IgD-negative memory B cell (primary cell): ENCODE measurements around the gene CST2. TPM values are rescaled to one million over a fixed set of nuclear protein-coding genes. Genes with fewer than 3 reads are reported as not detected.
"Not testable (repeated sequence)": the region's sequence is repeated elsewhere in the genome, so short reads cannot be mapped to it uniquely, and the experiment has no call there.

Source experiments
- H3K27ac Mint-ChIP-seq, 3 donors: one replicate each; pipeline ENCODE4 v1.8.0; 2020 to 2022; ENCODE audit warnings: mild to moderate bottlenecking in 3 of 3, mixed read lengths in 3 of 3, moderate library complexity in 1 of 3
- H3K27me3 Mint-ChIP-seq: one replicate; pipeline ENCODE4 v1.8.0; 2021; ENCODE audit warnings: mixed read lengths
- H3K36me3 Mint-ChIP-seq: one replicate; pipeline ENCODE4 v1.8.0; 2020; ENCODE audit warnings: mild to moderate bottlenecking, mixed read lengths
- H3K4me1 Mint-ChIP-seq, 3 donors: one replicate each; pipeline ENCODE4 v1.8.0; 2020 to 2022; ENCODE audit warnings: mixed read lengths in 3 of 3, mild to moderate bottlenecking in 1 of 3
- H3K4me3 Mint-ChIP-seq, 4 donors: one replicate each; pipeline ENCODE4 v1.8.0; 2020 to 2022; ENCODE audit warnings: mild to moderate bottlenecking in 4 of 4, mixed read lengths in 4 of 4, moderate library complexity in 3 of 4
- H3K9me3 Mint-ChIP-seq, 3 donors: one replicate each; pipeline ENCODE4 v1.8.0; 2020 to 2021; ENCODE audit warnings: mixed read lengths in 3 of 3, mild to moderate bottlenecking in 1 of 3
- polyA plus RNA-seq: library from polyadenylated mRNA; unstranded; fragments of 300-500 nt; fragmentation: Illumina TruSeq; gene quantifications from one replicate; pipeline ENCODE4 v1.2.3, GENCODE V29; 2021

The CST2 gene
- polyA plus RNA-seq, 1 donor from 2014 or later, result not detected

- H3K36me3 Mint-ChIP-seq, H3K4me1 Mint-ChIP-seq, H3K9me3 Mint-ChIP-seq, H3K4me3 Mint-ChIP-seq, H3K27ac Mint-ChIP-seq, H3K27me3 Mint-ChIP-seq: not testable (repeated sequence)
Observed at GRCh38 chr20:23777380-23777779, 49.1 kb downstream of the CST2 start.

- no peak overlapping the region for H3K4me3 Mint-ChIP-seq
- no peaks in the 10 kb centered on the region for H3K4me1 Mint-ChIP-seq
- H3K9me3 Mint-ChIP-seq, result peaks cover 0 to 9% (median 0%) of the 10 kb centered on the region in 3 donors
- H3K27me3 Mint-ChIP-seq, result no peaks in the 10 kb centered on the region
- H3K27ac Mint-ChIP-seq, result no peak overlapping the region
- no peaks in the 10 kb centered on the region for H3K36me3 Mint-ChIP-seq
Observed at GRCh38 chr20:23776067-23776771, 50.3 kb downstream of the CST2 start.

GRCh38 chr20:23774081-23774480 is 52.4 kb downstream of the CST2 start:
- Mint-ChIP-seq H3K4me3 (no peak overlapping the region), H3K9me3 (peaks cover 0 to 9% (median 0%) of the 10 kb centered on the region in 3 donors), H3K4me1 (no peaks in the 10 kb centered on the region), H3K27ac (no peak overlapping the region), H3K27me3 (no peaks in the 10 kb centered on the region), H3K36me3 (no peaks in the 10 kb centered on the region)

Other genes with a start within 250 kb of the CST2 start
- gene CST9, start 220.8 kb downstream of the CST2 start, polyA plus RNA-seq, result not detected
- 5.9 TPM for gene CST3, start 188.8 kb downstream of the CST2 start, polyA plus RNA-seq
- gene CST4, start 137.7 kb downstream of the CST2 start, polyA plus RNA-seq, result not detected
- gene CST1, start 75.8 kb downstream of the CST2 start, polyA plus RNA-seq, result not detected
- not detected for gene CST5, start 53.0 kb upstream of the CST2 start, polyA plus RNA-seq
- not detected for gene GGTLC1, start 162.1 kb upstream of the CST2 start, polyA plus RNA-seq